ENCODE measurements around the gene UBA1. TPM values are rescaled to one million over a fixed set of nuclear protein-coding genes. Genes with fewer than 3 reads are reported as not detected.

UBA1 gene
- total and polyA plus RNA-seq, 2 donors (not counting 3 experiments of a cell fraction or from before 2014, with no cell fraction given), result 237 to 297 TPM

DNA sequence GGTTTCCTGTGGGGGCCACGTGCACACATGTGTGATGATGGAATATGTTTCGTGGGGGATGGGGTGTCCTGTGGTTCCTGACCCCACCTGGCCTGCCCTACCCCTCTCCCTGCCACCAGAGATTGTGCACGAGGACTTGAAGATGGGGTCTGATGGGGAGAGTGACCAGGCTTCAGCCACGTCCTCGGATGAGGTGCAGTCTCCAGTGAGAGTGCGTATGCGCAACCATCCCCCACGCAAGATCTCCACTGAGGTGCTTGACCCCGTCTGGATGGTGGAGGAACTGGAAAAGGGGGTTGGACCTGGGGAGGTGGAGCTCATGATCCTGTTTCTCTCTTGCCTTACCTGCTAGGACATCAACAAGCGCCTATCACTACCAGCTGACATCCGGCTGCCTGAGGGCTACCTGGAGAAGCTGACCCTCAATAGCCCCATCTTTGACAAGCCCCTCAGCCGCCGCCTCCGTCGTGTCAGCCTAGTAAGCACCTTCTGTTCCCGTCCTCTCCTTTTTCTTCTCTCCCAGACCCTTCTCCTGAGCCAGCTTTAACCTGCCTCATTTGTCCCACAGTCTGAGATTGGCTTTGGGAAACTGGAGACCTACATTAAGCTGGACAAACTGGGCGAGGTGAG lies 30.8 kb downstream of the UBA1 start:
- Histone ChIP-seq H3K4me2 (ENCODE audit: insufficient read depth, low read length) (no peak overlapping the region), H3K9me1 (replicated peaks; ENCODE audit: control insufficient read depth, extremely low read depth, insufficient read depth, low read length) (no peaks in the 10 kb centered on the region), H3K4me1 (ENCODE audit: control insufficient read depth, extremely low read depth, insufficient read depth, low read length) (no peaks in the 10 kb centered on the region), H3K4me3 (replicated peaks in 1 of 3; ENCODE audit: insufficient read depth in 1 of 3, low read depth in 1 of 3, low read length in 3 of 3) (no peak overlapping the region), H3K36me3 (ENCODE audit: control insufficient read depth in 2 of 2, extremely low read depth in 1 of 2, insufficient read depth in 2 of 2, low read length in 2 of 2) (peaks cover 8 to 39% of the 10 kb centered on the region in 2 experiments), H3K27ac (ENCODE audit: insufficient read depth, low read depth, low read length) (no peak overlapping the region), H3K79me2 (ENCODE audit: control insufficient read depth, insufficient read depth, low read length) (peaks cover 34% of the 10 kb centered on the region), H3K9ac (replicated peaks; ENCODE audit: extremely low read depth, insufficient read depth, low read length) (no peak overlapping the region), H4K20me1 (replicated peaks; ENCODE audit: control insufficient read depth, extremely low read depth, insufficient read depth, low read length) (no peaks in the 10 kb centered on the region), H3K9me3 (replicated peaks; ENCODE audit: control insufficient read depth, insufficient read depth, low read length) (no peaks in the 10 kb centered on the region), H2AFZ (ENCODE audit: low read depth, low read length) (no peak overlapping the region), H3K27me3 (ENCODE audit: control insufficient read depth in 2 of 2, insufficient read depth in 2 of 2, low read length in 2 of 2) (no peaks in the 10 kb centered on the region)
- POLR2A ChIA-PET, result no interaction called here
- FAIRE-seq (no peak), DNase-seq (ENCODE audit: low read depth, low spot score) (no peak)
- no TSS peak for BruUV-seq (replicated peaks)
- intact Hi-C loops (cut with micrococcal nuclease) (no loop called here), dilution Hi-C loops (cut with MboI; ENCODE audit: extremely low pct_ligation_motif_present, low sequenced_read_pairs) (no loop called here)
- TF ChIP-seq JUN (IDR thresholded peaks at IDR 0.05; ENCODE audit: borderline replicate concordance, insufficient read depth, insufficient read length, low read depth) (no peak), FOS (IDR thresholded peaks at IDR 0.05; ENCODE audit: borderline replicate concordance, insufficient read depth, low read length) (no peak), GATA2 (IDR thresholded peaks at IDR 0.05; ENCODE audit: insufficient read depth, insufficient read length, low read depth, low read length) (no peak), MYC (IDR thresholded peaks at IDR 0.05; ENCODE audit: low read depth, low read length) (no peak), POLR2AphosphoS5 (IDR thresholded peaks at IDR 0.05; ENCODE audit: insufficient read depth, low read depth, low read length) (no peak), POLR2A (IDR thresholded peaks at IDR 0.05; ENCODE audit: low read depth, low read length) (no peak), EZH2 (IDR thresholded peaks at IDR 0.05; ENCODE audit: borderline replicate concordance, low read depth, low read length, severe bottlenecking) (no peak)
- TF ChIP-seq, protein P1, sequence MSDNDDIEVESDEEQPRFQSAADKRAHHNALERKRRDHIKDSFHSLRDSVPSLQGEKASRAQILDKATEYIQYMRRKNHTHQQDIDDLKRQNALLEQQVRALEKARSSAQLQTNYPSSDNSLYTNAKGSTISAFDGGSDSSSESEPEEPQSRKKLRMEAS (IDR thresholded peaks at IDR 0.05; ENCODE audit: insufficient read depth, insufficient read length), result no peak
- TF ChIP-seq, protein P2, sequence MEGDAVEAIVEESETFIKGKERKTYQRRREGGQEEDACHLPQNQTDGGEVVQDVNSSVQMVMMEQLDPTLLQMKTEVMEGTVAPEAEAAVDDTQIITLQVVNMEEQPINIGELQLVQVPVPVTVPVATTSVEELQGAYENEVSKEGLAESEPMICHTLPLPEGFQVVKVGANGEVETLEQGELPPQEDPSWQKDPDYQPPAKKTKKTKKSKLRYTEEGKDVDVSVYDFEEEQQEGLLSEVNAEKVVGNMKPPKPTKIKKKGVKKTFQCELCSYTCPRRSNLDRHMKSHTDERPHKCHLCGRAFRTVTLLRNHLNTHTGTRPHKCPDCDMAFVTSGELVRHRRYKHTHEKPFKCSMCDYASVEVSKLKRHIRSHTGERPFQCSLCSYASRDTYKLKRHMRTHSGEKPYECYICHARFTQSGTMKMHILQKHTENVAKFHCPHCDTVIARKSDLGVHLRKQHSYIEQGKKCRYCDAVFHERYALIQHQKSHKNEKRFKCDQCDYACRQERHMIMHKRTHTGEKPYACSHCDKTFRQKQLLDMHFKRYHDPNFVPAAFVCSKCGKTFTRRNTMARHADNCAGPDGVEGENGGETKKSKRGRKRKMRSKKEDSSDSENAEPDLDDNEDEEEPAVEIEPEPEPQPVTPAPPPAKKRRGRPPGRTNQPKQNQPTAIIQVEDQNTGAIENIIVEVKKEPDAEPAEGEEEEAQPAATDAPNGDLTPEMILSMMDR (IDR thresholded peaks at IDR 0.05; ENCODE audit: extremely low read depth in 1 of 2, insufficient read depth in 1 of 2, low read depth in 1 of 2, low read length in 2 of 2), result no peak
- CTCF ChIA-PET, result no interaction called here

Data from endothelial cell of umbilical vein (primary cell).